Measurements from ENCODE around the gene LMNB1.
A peak's percentile ranks its signal among the peaks of the same experiment; 100 is the strongest.
"Not testable (repeated sequence)": the region's sequence is repeated elsewhere in the genome, so short reads cannot be mapped to it uniquely, and the experiment has no call there.

Gene LMNB1

DNA sequence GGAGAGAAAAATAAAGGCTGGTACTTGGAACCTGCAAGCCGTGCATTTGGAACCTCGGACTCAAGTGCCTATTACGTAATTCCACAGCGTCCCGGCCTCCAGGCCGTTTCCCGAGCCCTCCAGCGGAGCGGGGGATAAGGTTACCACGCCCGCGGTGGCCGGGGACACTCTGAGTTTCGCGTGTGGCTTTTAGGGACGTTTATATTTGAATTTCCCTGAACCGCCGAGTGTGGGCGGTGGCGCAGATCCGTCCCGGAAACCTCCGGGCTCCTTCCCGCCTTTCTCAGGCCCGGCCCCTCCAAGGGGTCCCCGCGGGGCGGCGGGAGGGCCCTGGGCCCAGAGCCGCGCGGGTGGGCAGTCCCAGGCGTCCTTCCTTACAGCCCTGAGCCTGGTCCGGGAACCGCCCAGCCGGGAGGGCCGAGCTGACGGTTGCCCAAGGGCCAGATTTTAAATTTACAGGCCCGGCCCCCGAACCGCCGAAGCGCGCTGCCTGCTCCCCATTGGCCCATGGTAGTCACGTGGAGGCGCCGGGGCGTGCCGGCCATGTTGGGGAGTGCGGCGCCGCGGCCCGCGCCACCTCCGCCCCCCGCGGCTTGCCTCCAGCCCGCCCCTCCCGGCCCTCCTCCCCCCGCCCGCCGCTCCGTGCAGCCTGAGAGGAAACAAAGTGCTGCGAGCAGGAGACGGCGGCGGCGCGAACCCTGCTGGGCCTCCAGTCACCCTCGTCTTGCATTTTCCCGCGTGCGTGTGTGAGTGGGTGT is at the start of gene LMNB1:
TSS of gene LMNB1 (plus strand) at position 638 of the 758 bp plus-strand sequence. CDS start 373 bp downstream, outside the sequence.
- peak; percentile 97 for DNase-seq (ENCODE audit: low spot score)

- no peak for DNase-seq (ENCODE audit: low spot score)
Observed at GRCh38 chr5:126732716-126733115, 44.2 kb upstream of the LMNB1 start.

DNA sequence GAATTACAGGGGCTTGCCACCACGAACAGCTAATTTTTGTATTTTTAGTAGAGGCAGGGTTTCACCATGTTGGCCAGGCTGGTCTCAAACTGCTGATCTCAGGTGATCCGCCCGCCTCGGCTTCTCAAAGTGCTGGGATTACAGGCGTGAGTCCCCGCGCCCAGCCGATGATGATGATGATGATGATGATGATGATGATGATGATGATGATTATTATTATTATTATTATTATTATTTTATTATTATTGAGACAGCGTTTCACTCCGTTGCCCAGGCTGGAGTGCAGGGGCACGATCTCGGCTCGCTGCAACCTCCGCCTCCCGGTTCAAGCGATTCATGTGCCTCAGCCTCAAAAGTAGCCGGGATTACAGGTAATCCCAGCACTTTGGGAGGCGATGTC is 42.4 kb upstream of the LMNB1 start:
- DNase-seq (ENCODE audit: low spot score): not testable (repeated sequence)

- no peak for DNase-seq (ENCODE audit: low spot score)
Observed at GRCh38 chr5:126736141-126736540, 40.8 kb upstream of the LMNB1 start.

DNA sequence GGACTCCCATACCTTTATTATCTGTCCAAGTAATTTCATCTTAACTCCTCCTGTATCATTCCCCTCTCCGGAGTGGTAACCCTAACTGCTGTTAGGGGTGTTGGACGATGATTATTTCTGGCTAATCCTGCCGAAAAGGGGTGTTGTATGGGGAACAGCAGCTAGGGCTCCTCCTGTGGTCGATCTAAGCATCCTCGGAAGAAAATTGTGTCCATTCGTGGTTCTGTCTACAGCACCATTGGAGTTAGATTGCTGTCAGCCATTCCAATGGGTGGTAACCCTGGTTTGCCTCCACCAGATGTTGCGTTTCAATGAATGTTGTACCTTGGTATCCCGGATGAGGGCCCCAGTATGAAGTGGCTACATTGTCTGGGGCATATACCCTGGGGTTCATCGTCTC is 35.6 kb upstream of the LMNB1 start:
- DNase-seq (ENCODE audit: low spot score): no peak

DNA sequence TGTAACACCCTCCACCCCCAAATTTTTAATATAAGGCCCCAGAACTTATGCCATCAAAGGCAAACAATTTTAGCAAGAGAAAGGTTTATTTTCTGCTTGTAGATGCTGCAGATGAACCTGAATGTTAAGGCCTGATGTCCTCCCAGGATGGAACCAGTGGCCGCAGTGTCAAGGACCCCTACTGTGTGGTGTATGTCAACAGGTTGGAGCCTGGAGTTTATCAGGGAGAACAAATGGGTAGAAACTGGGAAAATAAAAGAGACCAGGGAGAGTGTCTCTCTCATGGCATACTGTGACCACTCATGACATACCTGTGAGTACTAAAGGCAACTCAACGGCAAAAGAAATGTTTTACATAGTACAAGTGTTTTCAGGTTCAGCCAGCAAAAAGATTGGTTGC is 34.5 kb upstream of the LMNB1 start:
- no peak for DNase-seq (ENCODE audit: low spot score)

GRCh38 chr5:126744836-126745235 is 32.1 kb upstream of the LMNB1 start:
- DNase-seq (ENCODE audit: low spot score): no peak

DNA sequence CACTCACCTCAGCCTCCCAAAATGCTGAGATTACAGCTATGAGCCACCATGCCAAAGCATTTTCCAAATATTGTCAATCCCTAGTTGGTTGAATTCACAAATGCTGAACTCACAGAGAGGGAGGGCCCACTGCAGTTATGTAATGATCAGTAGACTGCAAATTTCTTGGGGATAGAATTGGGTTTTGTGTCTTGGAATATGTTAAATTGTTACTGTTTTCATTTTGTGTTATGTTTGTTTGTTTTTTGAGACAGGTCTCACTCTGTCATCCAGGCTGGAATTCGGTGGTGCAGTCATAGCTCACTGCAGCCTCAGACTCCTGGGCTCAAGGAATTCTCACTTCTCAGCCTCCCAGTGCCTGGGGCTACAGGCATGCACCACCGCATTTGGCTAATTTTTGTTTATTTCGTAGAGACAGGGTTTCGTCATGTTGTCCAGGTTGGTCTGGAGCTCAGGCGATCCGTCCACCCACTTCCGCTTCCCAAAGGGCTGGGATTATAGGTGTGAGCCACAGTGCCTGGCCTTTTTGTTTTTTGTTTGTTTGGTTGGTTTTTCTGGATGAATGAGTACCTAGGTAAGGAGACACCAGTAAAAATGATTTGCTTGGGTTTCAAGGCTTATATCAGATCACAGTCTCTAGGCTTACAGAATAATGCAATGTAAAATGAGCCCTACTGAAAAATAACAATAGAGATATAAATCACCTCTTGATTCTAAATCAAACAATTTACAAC is 31.5 kb upstream of the LMNB1 start:
- no peak for DNase-seq (ENCODE audit: low spot score)

GRCh38 chr5:126746290-126746689 is 30.6 kb upstream of the LMNB1 start:
- no peak for DNase-seq (ENCODE audit: low spot score)

- no peak for DNase-seq (ENCODE audit: low spot score)
Observed at GRCh38 chr5:126752081-126752785, 24.7 kb upstream of the LMNB1 start.

DNA sequence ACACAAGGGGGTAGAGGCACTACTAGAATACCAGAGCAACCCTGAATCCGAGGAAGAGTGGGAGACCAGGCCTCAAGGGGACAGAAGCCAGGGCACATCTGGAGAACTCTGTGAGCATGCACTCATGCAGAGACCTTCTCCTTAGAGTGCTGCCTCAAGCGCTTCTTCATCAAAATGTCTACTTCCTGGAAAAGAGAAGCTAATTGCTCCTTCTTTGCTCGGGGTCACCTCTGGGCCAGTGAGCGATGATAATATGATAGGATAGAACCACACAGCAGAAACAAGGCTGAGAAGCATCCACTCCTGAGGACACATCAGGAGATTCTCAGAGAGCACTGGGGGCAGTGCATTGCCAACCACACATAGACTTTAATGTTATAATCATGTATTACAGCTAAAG is 23.7 kb upstream of the LMNB1 start:
- DNase-seq (ENCODE audit: low spot score): no peak

GRCh38 chr5:126754609-126755008 is 22.3 kb upstream of the LMNB1 start:
- DNase-seq (ENCODE audit: low spot score): no peak

- DNase-seq (ENCODE audit: low spot score): no peak
Observed at GRCh38 chr5:126755593-126755992, 21.3 kb upstream of the LMNB1 start.

- DNase-seq (ENCODE audit: low spot score): no peak
Observed at GRCh38 chr5:126757713-126758357, 19.1 kb upstream of the LMNB1 start.

DNA sequence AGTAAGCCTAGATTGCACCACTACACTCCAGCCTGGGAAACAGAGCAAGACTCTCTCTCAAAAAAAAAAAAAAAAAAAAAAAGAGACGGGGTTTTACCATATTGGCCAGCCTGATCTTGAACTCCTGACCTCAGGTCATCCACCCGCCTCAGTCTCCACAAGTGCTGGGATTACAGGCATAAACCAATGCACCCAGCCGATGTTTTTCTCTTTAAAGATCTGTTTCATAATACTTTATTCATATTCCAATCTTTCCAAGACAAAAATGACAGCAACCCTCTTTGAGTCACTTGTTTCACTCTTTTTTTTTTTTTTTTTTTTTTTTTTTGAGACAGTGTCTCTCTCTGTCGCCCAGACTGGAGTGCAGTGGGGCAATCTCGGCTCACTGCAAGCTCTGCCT is 13.6 kb upstream of the LMNB1 start:
- DNase-seq (ENCODE audit: low spot score): no peak

- DNase-seq (ENCODE audit: low spot score): no peak
Observed at GRCh38 chr5:126769703-126770102, 7.2 kb upstream of the LMNB1 start.

- DNase-seq (ENCODE audit: low spot score): not testable (repeated sequence)
Observed at GRCh38 chr5:126773536-126773935, 3.4 kb upstream of the LMNB1 start.

DNA sequence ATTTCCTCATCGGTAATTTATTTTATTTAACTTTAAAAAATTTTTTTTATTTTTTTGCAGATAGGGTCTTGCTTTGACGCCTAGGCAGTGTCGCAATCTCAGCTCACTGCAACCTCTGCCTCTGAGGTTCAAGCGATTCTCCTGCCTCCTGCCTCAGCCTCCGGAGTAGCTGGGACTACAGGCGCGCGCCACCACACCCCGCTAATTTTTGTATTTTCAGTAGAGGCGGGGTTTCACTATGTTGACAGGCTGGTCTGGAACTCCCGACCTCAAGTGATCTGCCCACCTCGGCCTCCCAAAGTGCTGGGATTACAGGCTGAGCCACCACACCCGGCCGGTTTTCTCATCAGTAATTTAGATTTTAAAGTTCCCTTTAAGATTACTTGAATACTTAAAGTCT is 2.3 kb upstream of the LMNB1 start:
- not testable (repeated sequence) for DNase-seq (ENCODE audit: low spot score)

GRCh38 chr5:126777257-126777974 is 480 bp downstream of the LMNB1 start:
- peak; percentile 48 for DNase-seq (ENCODE audit: low spot score)

DNA sequence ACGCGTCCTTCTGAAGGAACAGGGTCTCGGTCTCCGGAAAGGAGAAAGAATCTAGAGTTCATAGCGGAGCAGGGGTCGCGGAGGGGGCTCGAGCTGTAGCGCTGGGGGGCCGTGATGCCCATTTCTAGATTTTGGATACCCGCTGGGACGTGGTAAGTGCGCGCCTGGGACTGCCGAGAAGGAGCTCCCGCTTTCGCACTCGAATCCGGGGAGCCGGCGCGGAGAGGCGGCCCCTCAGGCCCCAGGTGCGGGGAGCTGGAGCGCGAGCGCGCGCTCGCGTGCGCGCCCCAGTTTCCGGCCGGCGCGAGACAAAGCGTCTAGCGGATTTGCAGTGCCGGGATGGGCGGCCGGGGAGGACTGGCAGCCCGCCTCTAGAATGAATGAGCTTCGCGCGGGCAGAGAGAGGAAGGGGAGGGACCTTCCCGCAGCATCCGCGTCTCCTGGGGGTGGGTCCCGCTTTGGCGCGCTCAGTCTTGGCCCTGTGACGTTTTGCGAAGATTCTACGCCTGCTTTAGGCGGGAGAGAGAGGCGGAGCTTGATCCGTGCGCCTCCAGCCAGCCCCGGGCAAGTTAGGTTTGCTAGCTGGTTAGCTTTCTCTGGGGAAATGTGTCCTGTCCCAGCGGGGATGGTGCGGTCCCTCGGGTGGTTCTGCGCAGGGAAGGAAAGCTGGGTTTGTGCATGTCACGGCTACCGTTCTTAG is 1.2 kb downstream of the LMNB1 start:
- peak; percentile 90 for DNase-seq (ENCODE audit: low spot score)
